Measurements from ENCODE around the gene CNBP.
"Not testable (repeated sequence)": the region's sequence is repeated elsewhere in the genome, so short reads cannot be mapped to it uniquely, and the experiment has no call there.

The CNBP gene

GRCh38 chr3:129184784-129185542 lies 1.3 kb upstream of the CNBP start:
- DNase-seq (ENCODE audit: low read depth), result not testable (repeated sequence)

- no peak for DNase-seq (ENCODE audit: low read depth)
Measured at GRCh38 chr3:129184396-129184657, 631 bp upstream of the CNBP start.

- no peak for DNase-seq (ENCODE audit: low read depth)
Measured at GRCh38 chr3:129182390-129183185, 1.1 kb downstream of the CNBP start.

- no peak for DNase-seq (ENCODE audit: low read depth)
Measured at GRCh38 chr3:129181819-129182218, 1.9 kb downstream of the CNBP start.

- DNase-seq (ENCODE audit: low read depth), result no peak
Measured at GRCh38 chr3:129180461-129180860, 3.2 kb downstream of the CNBP start.

GRCh38 chr3:129176051-129176450 lies 7.6 kb downstream of the CNBP start:
- no peak for DNase-seq (ENCODE audit: low read depth)

GRCh38 chr3:129173725-129174124 lies 10.0 kb downstream of the CNBP start:
- DNase-seq (ENCODE audit: low read depth), result no peak

- no peak for DNase-seq (ENCODE audit: low read depth)
Measured at GRCh38 chr3:129173206-129173605, 10.5 kb downstream of the CNBP start.

GRCh38 chr3:129166579-129167332 lies 16.9 kb downstream of the CNBP start:
- no peak for DNase-seq (ENCODE audit: low read depth)

GRCh38 chr3:129165594-129165993 lies 18.1 kb downstream of the CNBP start:
- DNase-seq (ENCODE audit: low read depth), result not testable (repeated sequence)

GRCh38 chr3:129164500-129164899 lies 19.2 kb downstream of the CNBP start:
- DNase-seq (ENCODE audit: low read depth), result no peak

- DNase-seq (ENCODE audit: low read depth), result no peak
Measured at GRCh38 chr3:129162729-129163579, 20.7 kb downstream of the CNBP start.

- DNase-seq (ENCODE audit: low read depth), result no peak
Measured at GRCh38 chr3:129161860-129162271, 21.8 kb downstream of the CNBP start.

- peak; percentile 82 for DNase-seq (ENCODE audit: low read depth)
Measured at GRCh38 chr3:129160891-129161859, 22.5 kb downstream of the CNBP start, which contains the start of gene ISY1. TSS of gene ISY1 (minus strand) at chr3:129161063. CDS start at chr3:129160975, 88 bp downstream.

- no peak for DNase-seq (ENCODE audit: low read depth)
Measured at GRCh38 chr3:129144786-129145185, 38.9 kb downstream of the CNBP start.

GRCh38 chr3:129141011-129141410 lies 42.7 kb downstream of the CNBP start:
- not testable (repeated sequence) for DNase-seq (ENCODE audit: low read depth)

GRCh38 chr3:129139911-129140310 lies 43.8 kb downstream of the CNBP start:
- no peak for DNase-seq (ENCODE audit: low read depth)

- DNase-seq (ENCODE audit: low read depth), result not testable (repeated sequence)
Measured at GRCh38 chr3:129136275-129136674, 47.4 kb downstream of the CNBP start.

- no peak for DNase-seq (ENCODE audit: low read depth)
Measured at GRCh38 chr3:129132097-129132866, 51.4 kb downstream of the CNBP start.

Measured in activated T-helper 9 cell treated with anti-CD3 and anti-CD28 coated beads, Interleukin-2, amount 50 U/mL, for 16 hours (primary cell).